HepG2 (cell line): ENCODE measurements around the gene ATP5F1C. TPM values are rescaled to one million over a fixed set of nuclear protein-coding genes. Genes with fewer than 3 reads are reported as not detected.
A peak's percentile ranks its signal among the peaks of the same experiment; 100 is the strongest.

Experiments
- ATAC-seq: fragments of 200-7000 bp; cut with Tn5 transposase; 3 replicates; pipeline ENCODE4 v1.9.1; 2020; ENCODE audit warnings: mild to moderate bottlenecking, moderate library complexity
- BruUV-seq: library from RNA; stranded (reverse); fragments of 400-500 nt; replicated peaks from 2 replicates; lab custom pipeline; 2021; lab: Mats Ljungman, UMichigan
- CTCF ChIA-PET: fragments of 300-600 bp; formaldehyde crosslinking; extraction: SDS; loops from one replicate; lab custom pipeline; 2021; ENCODE audit warnings: low total read pairs, inconsistent platforms, low intra/inter-chr PET ratio; lab: Yijun Ruan, JAX
- POLR2A ChIA-PET: fragments of 350-600 bp; sonication (Branson Sonifier 250); formaldehyde crosslinking; loops from one replicate; lab custom pipeline; 2020; ENCODE audit warnings: antibody characterized with exemption, inconsistent platforms; lab: Yijun Ruan, JAX
- DNase-seq: peaks from one replicate; pipeline ENCODE4 v3.0.0-alpha.2; 2015; ENCODE audit warnings: low spot score
- FAIRE-seq: peaks from 3 replicates; lab custom pipeline; 2011; peaks lifted over from hg19 to GRCh38; lab: Jason Lieb, UNC
- H2AFZ ChIP-seq: one replicate; pipeline ENCODE4 v1.6.1; 2011; ENCODE audit warnings: low read length, inconsistent platforms
- H3K27ac ChIP-seq: fragments of 300-600 bp; 3 replicates; pipeline ENCODE4 v1.8.0; 2011; ENCODE audit warnings: mixed run types, mild to moderate bottlenecking, mixed read lengths, low read length, inconsistent platforms; ENCODE audit not compliant: insufficient read depth; ENCODE audit errors: extremely low read length
- H3K27me3 ChIP-seq, 2 experiments: fragments of 200-600 bp in 1 of 2; 2 replicates in 1 of 2; 3 replicates in 1 of 2; pipeline versions ENCODE4 v1.6.0 to v1.8.0; 2011; ENCODE audit warnings: low read length in 2 of 2, mild to moderate bottlenecking in 2 of 2, moderate library complexity in 2 of 2, inconsistent platforms in 1 of 2; ENCODE audit not compliant: insufficient read depth in 2 of 2, control insufficient read depth in 1 of 2
- H3K36me3 ChIP-seq, 2 experiments: fragments of 200-600 bp in 1 of 2; replicated peaks in 1 of 2; 2 replicates in 1 of 2; 3 replicates in 1 of 2; pipeline versions ENCODE4 v1.5.1 to v1.8.0; 2011; ENCODE audit warnings: low read length in 2 of 2, inconsistent platforms in 1 of 2; ENCODE audit not compliant: insufficient read depth in 2 of 2, control insufficient read depth in 1 of 2
- H3K4me1 ChIP-seq: 2 replicates; pipeline ENCODE4 v1.5.1; 2012; ENCODE audit warnings: low read length, inconsistent platforms; ENCODE audit not compliant: insufficient read depth
- H3K4me2 ChIP-seq: 2 replicates; pipeline ENCODE4 v1.6.0; 2011; ENCODE audit warnings: low read depth, low read length, inconsistent platforms
- H3K4me3 ChIP-seq, 3 experiments: fragments of 200-600 bp in 1 of 3; sonication (generic), shearing (Covaris generic) in 1 of 3; replicated peaks in 1 of 3; 2 replicates each; pipeline ENCODE4 v1.5.1; 2011 to 2016; ENCODE audit warnings: low read length in 3 of 3, inconsistent platforms in 2 of 3, low read depth in 2 of 3, mild to moderate bottlenecking in 2 of 3, control low read depth in 1 of 3, mixed read lengths in 1 of 3; ENCODE audit not compliant: insufficient read depth in 1 of 3
- H3K79me2 ChIP-seq: one replicate; pipeline ENCODE4 v1.6.1; 2011; ENCODE audit warnings: low read length, inconsistent platforms; ENCODE audit not compliant: insufficient read depth
- H3K9ac ChIP-seq: 2 replicates; pipeline ENCODE4 v1.6.0; 2011; ENCODE audit warnings: mild to moderate bottlenecking, low read depth, low read length, inconsistent platforms; ENCODE audit not compliant: insufficient read depth
- H3K9me3 ChIP-seq: 2 replicates; pipeline ENCODE4 v1.5.1; 2012; ENCODE audit warnings: mild to moderate bottlenecking, low read length
- H4K20me1 ChIP-seq: 2 replicates; pipeline ENCODE4 v1.6.0; 2011; ENCODE audit warnings: inconsistent platforms, mild to moderate bottlenecking, low read length, moderate library complexity; ENCODE audit not compliant: insufficient read depth
- AGO1 ChIP-seq: fragments of 200-400 bp; formaldehyde crosslinking; IDR thresholded peaks from 2 replicates; pipeline ENCODE4 v1.6.1; 2017; ENCODE audit warnings: mild to moderate bottlenecking, low read depth, low read length, moderate library complexity; ENCODE audit not compliant: poor library complexity, severe bottlenecking
- AKNA ChIP-seq: sonication (generic); formaldehyde crosslinking; IDR thresholded peaks from 2 replicates; pipeline ENCODE4 v1.4.0; 2020; ENCODE audit warnings: missing genetic modification reagents, borderline replicate concordance
- BATF2 ChIP-seq: sonication (generic); formaldehyde crosslinking; IDR thresholded peaks from 2 replicates; pipeline ENCODE4 v1.8.0; 2022; ENCODE audit warnings: mild to moderate bottlenecking, missing genetic modification reagents, moderate library complexity
- CTCF ChIP-seq: sonication (generic); formaldehyde crosslinking; IDR thresholded peaks from 2 replicates; pipeline ENCODE4 v1.5.0; 2020; ENCODE audit warnings: mild to moderate bottlenecking, missing genetic modification reagents, moderate library complexity
- DR1 ChIP-seq: sonication (generic); formaldehyde crosslinking; IDR thresholded peaks from 2 replicates; pipeline ENCODE4 v1.8.0; 2021; ENCODE audit warnings: mild to moderate bottlenecking, missing genetic modification reagents, inconsistent platforms
- SOX5 ChIP-seq: IDR thresholded peaks from 2 replicates; pipeline ENCODE4 v1.6.1; 2016; ENCODE audit warnings: borderline replicate concordance
- ZFP41 ChIP-seq: sonication (generic); formaldehyde crosslinking; IDR thresholded peaks from 2 replicates; pipeline ENCODE4 v1.4.0; 2020; ENCODE audit warnings: mild to moderate bottlenecking, missing genetic modification reagents, borderline replicate concordance
- ZNF160 ChIP-seq: sonication (generic); formaldehyde crosslinking; IDR thresholded peaks from 2 replicates; pipeline ENCODE4 v1.8.0; 2022; ENCODE audit warnings: mild to moderate bottlenecking, inconsistent platforms, missing genetic modification reagents
- ZNF275 ChIP-seq: sonication (generic); formaldehyde crosslinking; IDR thresholded peaks from 2 replicates; pipeline ENCODE4 v1.8.0; 2022; ENCODE audit warnings: missing genetic modification reagents, mild to moderate bottlenecking, inconsistent platforms, borderline replicate concordance
- ZNF34 ChIP-seq: sonication (generic); formaldehyde crosslinking; IDR thresholded peaks from 2 replicates; pipeline ENCODE4 v1.4.0; 2020; ENCODE audit warnings: mild to moderate bottlenecking, missing genetic modification reagents, borderline replicate concordance
- ZNF460 ChIP-seq: sonication (generic); formaldehyde crosslinking; IDR thresholded peaks from 2 replicates; pipeline ENCODE4 v1.5.1; 2020; ENCODE audit warnings: missing genetic modification reagents, mild to moderate bottlenecking, borderline replicate concordance
- ZNF530 ChIP-seq: sonication (generic); formaldehyde crosslinking; IDR thresholded peaks from 2 replicates; pipeline ENCODE4 v1.5.0; 2020; ENCODE audit warnings: low read depth, mild to moderate bottlenecking, missing genetic modification reagents
- ZNF629 ChIP-seq: sonication (generic); formaldehyde crosslinking; conservative IDR thresholded peaks from 2 replicates; pipeline ENCODE4 v1.5.0; 2020; ENCODE audit warnings: missing genetic modification reagents
- ZNF782 ChIP-seq: sonication (generic); formaldehyde crosslinking; IDR thresholded peaks from 2 replicates; pipeline ENCODE4 v1.4.0; 2020; ENCODE audit warnings: missing genetic modification reagents, mild to moderate bottlenecking, borderline replicate concordance
- WGBS: methylation state at CpG from one replicate; pipeline ENCODE4 v1.1.6; 2017; ENCODE audit warnings: low lambda C conversion rate; 5-methylcytosine and 5-hydroxymethylcytosine counted together
- in situ Hi-C: cut with HindIII; loops from 2 replicates; pipeline ENCODE4 v1.10.0; 2017; ENCODE audit warnings: low pct_unique_long_range_greater_than_20kb; ENCODE audit not compliant: extremely low pct_ligation_motif_present
- intact Hi-C: fragments of 100-400 bp; cut with micrococcal nuclease; formaldehyde crosslinking; loops from one replicate; pipeline ENCODE4 v1.10.0; 2022; ENCODE audit not compliant: unreplicated experiment
- polyA plus RNA-seq, 8 experiments: library from polyadenylated mRNA; depleted of rRNA in 3 of 8; stranded (reverse) in 7 of 8; unstranded in 1 of 8; fragments of >200 nt; fragmentation: Illumina TruSeq in 4 of 8; extraction: Trizol in 4 of 8; gene quantifications; 2 replicates each; pipeline versions ENCODE4 v1.2.1 to v1.2.3, GENCODE V29; 2011 to 2016; ENCODE audit warnings: low read depth in 4 of 8, missing spikeins in 1 of 8, mixed read lengths in 1 of 8; ENCODE audit not compliant: insufficient read depth in 1 of 8
- total RNA-seq, 5 experiments: library from RNA; depleted of rRNA; stranded (reverse); fragments of >200 nt; fragmentation: Illumina TruSeq; extraction: Trizol; gene quantifications; 2 replicates each; pipeline ENCODE4 v1.2.3, GENCODE V29; 2016; ENCODE audit warnings: low read depth in 1 of 5

The ATP5F1C gene
- total and polyA plus RNA-seq, 2 of the 13 experiments (the other 11 are each of a cell fraction or from before 2014, with no cell fraction given) = 407 to 416 TPM

- peak; percentile 73 for TF ChIP-seq CTCF (CRISPR knock-in tag)
These were observed 31.5 kb upstream of the ATP5F1C start (continued) for GRCh38 chr10:7756360-7756992.

GRCh38 chr10:7763929-7764328 is 24.0 kb upstream of the ATP5F1C start:
- Histone ChIP-seq H3K9me3 (no peaks in the 10 kb centered on the region), H3K36me3 (peaks cover 13 to 68% of the 10 kb centered on the region in 2 experiments), H3K9ac (no peak overlapping the region), H2AFZ (no peak overlapping the region), H3K79me2 (no peaks in the 10 kb centered on the region), H3K27me3 (no peaks in the 10 kb centered on the region), H3K27ac (no peak overlapping the region), H3K4me2 (no peak overlapping the region), H3K4me1 (no peaks in the 10 kb centered on the region), H4K20me1 (no peaks in the 10 kb centered on the region), H3K4me3 (no peak overlapping the region)
- ChIA-PET POLR2A (no interaction called here), CTCF (no interaction called here)
- no peak for FAIRE-seq
- 97% methylated on average over 5 of the region's 5 CpGs for WGBS
- BruUV-seq = no TSS peak
- intact Hi-C loops = no loop called here
- ATAC-seq = no peak
- in situ Hi-C loops = loop anchor here (25.0 kb wide), 1 partner anchor 1548 kb away; no protein-coding TSS in a partner anchor
- no peak for DNase-seq
- no peak for TF ChIP-seq ZNF160 (CRISPR knock-in tag)
- TF ChIP-seq ZNF460 (CRISPR knock-in tag) = no peak
- no peak for TF ChIP-seq ZNF629 (CRISPR knock-in tag)
- TF ChIP-seq SOX5 (CRISPR knock-in tag) = no peak
- no peak for TF ChIP-seq DR1 (CRISPR knock-in tag)
- TF ChIP-seq ZNF275 (CRISPR knock-in tag) = no peak
- TF ChIP-seq ZFP41 = no peak
- TF ChIP-seq ZNF782 (CRISPR knock-in tag) = no peak
- no peak for TF ChIP-seq ZNF34
- TF ChIP-seq ZNF530 (CRISPR knock-in tag) = no peak
- no peak for TF ChIP-seq BATF2 (CRISPR knock-in tag)
- no peak for TF ChIP-seq AKNA (CRISPR knock-in tag)
- no peak for TF ChIP-seq AGO1
